Measurements from ENCODE around the gene PRKCB.

DNA sequence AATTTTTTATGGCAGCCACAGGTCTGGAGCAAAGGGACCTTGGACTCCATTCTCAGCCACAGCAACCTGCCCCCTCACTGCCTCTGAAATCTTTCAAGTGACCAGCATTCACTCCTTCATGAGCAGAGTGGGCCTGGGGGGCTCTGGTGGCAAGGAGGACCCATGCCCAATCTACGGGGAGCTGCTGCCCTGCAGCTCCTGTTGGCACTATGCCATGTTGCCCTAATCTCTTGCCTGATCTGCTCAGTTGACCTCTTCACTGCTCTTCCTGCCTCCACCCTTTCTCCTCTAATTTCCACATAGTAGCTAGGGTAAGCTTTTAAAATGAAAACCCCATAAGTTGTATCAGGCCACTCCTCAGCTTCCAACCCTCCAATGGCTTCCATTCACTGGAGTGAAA is 2.9 kb upstream of the PRKCB start:
- no peak for TF ChIP-seq GABPA (IDR thresholded peaks at IDR 0.05; ENCODE audit: low read depth)
- TF ChIP-seq, protein P1, sequence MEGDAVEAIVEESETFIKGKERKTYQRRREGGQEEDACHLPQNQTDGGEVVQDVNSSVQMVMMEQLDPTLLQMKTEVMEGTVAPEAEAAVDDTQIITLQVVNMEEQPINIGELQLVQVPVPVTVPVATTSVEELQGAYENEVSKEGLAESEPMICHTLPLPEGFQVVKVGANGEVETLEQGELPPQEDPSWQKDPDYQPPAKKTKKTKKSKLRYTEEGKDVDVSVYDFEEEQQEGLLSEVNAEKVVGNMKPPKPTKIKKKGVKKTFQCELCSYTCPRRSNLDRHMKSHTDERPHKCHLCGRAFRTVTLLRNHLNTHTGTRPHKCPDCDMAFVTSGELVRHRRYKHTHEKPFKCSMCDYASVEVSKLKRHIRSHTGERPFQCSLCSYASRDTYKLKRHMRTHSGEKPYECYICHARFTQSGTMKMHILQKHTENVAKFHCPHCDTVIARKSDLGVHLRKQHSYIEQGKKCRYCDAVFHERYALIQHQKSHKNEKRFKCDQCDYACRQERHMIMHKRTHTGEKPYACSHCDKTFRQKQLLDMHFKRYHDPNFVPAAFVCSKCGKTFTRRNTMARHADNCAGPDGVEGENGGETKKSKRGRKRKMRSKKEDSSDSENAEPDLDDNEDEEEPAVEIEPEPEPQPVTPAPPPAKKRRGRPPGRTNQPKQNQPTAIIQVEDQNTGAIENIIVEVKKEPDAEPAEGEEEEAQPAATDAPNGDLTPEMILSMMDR (IDR thresholded peaks at IDR 0.05; ENCODE audit: insufficient read depth, low read length) = no peak
- TF ChIP-seq, protein P2, sequence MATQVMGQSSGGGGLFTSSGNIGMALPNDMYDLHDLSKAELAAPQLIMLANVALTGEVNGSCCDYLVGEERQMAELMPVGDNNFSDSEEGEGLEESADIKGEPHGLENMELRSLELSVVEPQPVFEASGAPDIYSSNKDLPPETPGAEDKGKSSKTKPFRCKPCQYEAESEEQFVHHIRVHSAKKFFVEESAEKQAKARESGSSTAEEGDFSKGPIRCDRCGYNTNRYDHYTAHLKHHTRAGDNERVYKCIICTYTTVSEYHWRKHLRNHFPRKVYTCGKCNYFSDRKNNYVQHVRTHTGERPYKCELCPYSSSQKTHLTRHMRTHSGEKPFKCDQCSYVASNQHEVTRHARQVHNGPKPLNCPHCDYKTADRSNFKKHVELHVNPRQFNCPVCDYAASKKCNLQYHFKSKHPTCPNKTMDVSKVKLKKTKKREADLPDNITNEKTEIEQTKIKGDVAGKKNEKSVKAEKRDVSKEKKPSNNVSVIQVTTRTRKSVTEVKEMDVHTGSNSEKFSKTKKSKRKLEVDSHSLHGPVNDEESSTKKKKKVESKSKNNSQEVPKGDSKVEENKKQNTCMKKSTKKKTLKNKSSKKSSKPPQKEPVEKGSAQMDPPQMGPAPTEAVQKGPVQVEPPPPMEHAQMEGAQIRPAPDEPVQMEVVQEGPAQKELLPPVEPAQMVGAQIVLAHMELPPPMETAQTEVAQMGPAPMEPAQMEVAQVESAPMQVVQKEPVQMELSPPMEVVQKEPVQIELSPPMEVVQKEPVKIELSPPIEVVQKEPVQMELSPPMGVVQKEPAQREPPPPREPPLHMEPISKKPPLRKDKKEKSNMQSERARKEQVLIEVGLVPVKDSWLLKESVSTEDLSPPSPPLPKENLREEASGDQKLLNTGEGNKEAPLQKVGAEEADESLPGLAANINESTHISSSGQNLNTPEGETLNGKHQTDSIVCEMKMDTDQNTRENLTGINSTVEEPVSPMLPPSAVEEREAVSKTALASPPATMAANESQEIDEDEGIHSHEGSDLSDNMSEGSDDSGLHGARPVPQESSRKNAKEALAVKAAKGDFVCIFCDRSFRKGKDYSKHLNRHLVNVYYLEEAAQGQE (IDR thresholded peaks at IDR 0.05; ENCODE audit: insufficient replicate concordance, low read depth) = no peak

Data from HL-60 (cell line).